Measurements from ENCODE around the gene CARMIL1. TPM values are rescaled to one million over a fixed set of nuclear protein-coding genes. Genes with fewer than 3 reads are reported as not detected.

Gene CARMIL1
- total and polyA plus RNA-seq, 2 of the 8 experiments (the other 6 are each of a cell fraction or from before 2014, with no cell fraction given), result 20.3 to 40.4 TPM

DNA sequence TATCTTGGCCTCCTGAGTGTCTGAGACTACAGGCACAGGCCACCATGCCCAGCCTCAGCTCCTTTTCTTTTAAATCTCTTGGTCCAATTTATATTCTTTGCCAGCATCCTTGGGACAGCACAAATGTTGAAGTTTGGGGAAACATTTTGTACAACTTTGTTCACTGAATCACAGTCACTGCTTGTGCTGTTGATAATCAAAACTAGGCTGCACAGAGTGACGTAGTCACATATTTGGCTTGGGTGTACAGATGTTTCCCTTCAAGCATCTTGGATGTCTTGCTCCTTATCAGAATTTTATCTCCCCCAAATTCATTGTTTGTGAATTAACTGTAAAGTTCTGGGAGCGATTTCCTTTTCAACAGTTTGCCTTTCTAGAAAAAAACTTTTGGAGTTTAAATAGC, 17.9 kb downstream of the CARMIL1 start (continued):
- TF ChIP-seq, protein P1, sequence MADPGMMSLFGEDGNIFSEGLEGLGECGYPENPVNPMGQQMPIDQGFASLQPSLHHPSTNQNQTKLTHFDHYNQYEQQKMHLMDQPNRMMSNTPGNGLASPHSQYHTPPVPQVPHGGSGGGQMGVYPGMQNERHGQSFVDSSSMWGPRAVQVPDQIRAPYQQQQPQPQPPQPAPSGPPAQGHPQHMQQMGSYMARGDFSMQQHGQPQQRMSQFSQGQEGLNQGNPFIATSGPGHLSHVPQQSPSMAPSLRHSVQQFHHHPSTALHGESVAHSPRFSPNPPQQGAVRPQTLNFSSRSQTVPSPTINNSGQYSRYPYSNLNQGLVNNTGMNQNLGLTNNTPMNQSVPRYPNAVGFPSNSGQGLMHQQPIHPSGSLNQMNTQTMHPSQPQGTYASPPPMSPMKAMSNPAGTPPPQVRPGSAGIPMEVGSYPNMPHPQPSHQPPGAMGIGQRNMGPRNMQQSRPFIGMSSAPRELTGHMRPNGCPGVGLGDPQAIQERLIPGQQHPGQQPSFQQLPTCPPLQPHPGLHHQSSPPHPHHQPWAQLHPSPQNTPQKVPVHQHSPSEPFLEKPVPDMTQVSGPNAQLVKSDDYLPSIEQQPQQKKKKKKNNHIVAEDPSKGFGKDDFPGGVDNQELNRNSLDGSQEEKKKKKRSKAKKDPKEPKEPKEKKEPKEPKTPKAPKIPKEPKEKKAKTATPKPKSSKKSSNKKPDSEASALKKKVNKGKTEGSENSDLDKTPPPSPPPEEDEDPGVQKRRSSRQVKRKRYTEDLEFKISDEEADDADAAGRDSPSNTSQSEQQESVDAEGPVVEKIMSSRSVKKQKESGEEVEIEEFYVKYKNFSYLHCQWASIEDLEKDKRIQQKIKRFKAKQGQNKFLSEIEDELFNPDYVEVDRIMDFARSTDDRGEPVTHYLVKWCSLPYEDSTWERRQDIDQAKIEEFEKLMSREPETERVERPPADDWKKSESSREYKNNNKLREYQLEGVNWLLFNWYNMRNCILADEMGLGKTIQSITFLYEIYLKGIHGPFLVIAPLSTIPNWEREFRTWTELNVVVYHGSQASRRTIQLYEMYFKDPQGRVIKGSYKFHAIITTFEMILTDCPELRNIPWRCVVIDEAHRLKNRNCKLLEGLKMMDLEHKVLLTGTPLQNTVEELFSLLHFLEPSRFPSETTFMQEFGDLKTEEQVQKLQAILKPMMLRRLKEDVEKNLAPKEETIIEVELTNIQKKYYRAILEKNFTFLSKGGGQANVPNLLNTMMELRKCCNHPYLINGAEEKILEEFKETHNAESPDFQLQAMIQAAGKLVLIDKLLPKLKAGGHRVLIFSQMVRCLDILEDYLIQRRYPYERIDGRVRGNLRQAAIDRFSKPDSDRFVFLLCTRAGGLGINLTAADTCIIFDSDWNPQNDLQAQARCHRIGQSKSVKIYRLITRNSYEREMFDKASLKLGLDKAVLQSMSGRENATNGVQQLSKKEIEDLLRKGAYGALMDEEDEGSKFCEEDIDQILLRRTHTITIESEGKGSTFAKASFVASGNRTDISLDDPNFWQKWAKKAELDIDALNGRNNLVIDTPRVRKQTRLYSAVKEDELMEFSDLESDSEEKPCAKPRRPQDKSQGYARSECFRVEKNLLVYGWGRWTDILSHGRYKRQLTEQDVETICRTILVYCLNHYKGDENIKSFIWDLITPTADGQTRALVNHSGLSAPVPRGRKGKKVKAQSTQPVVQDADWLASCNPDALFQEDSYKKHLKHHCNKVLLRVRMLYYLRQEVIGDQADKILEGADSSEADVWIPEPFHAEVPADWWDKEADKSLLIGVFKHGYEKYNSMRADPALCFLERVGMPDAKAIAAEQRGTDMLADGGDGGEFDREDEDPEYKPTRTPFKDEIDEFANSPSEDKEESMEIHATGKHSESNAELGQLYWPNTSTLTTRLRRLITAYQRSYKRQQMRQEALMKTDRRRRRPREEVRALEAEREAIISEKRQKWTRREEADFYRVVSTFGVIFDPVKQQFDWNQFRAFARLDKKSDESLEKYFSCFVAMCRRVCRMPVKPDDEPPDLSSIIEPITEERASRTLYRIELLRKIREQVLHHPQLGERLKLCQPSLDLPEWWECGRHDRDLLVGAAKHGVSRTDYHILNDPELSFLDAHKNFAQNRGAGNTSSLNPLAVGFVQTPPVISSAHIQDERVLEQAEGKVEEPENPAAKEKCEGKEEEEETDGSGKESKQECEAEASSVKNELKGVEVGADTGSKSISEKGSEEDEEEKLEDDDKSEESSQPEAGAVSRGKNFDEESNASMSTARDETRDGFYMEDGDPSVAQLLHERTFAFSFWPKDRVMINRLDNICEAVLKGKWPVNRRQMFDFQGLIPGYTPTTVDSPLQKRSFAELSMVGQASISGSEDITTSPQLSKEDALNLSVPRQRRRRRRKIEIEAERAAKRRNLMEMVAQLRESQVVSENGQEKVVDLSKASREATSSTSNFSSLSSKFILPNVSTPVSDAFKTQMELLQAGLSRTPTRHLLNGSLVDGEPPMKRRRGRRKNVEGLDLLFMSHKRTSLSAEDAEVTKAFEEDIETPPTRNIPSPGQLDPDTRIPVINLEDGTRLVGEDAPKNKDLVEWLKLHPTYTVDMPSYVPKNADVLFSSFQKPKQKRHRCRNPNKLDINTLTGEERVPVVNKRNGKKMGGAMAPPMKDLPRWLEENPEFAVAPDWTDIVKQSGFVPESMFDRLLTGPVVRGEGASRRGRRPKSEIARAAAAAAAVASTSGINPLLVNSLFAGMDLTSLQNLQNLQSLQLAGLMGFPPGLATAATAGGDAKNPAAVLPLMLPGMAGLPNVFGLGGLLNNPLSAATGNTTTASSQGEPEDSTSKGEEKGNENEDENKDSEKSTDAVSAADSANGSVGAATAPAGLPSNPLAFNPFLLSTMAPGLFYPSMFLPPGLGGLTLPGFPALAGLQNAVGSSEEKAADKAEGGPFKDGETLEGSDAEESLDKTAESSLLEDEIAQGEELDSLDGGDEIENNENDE (IDR thresholded peaks at IDR 0.05; ENCODE audit: insufficient replicate concordance, low read length), result no peak
- TF ChIP-seq RAD21 (IDR thresholded peaks at IDR 0.05 in 1 of 2, conservative IDR thresholded peaks at IDR 0.05 in 1 of 2; ENCODE audit: low read depth in 2 of 2, low read length in 2 of 2) (no peak), BACH1 (IDR thresholded peaks at IDR 0.05; ENCODE audit: low read length) (no peak), TAF7 (optimal IDR thresholded peaks at IDR 0.05; ENCODE audit: borderline replicate concordance, low read depth, low read length) (no peak)

All from H1 (cell line).